Measurements from ENCODE around the gene COL5A3.

Gene COL5A3

DNA sequence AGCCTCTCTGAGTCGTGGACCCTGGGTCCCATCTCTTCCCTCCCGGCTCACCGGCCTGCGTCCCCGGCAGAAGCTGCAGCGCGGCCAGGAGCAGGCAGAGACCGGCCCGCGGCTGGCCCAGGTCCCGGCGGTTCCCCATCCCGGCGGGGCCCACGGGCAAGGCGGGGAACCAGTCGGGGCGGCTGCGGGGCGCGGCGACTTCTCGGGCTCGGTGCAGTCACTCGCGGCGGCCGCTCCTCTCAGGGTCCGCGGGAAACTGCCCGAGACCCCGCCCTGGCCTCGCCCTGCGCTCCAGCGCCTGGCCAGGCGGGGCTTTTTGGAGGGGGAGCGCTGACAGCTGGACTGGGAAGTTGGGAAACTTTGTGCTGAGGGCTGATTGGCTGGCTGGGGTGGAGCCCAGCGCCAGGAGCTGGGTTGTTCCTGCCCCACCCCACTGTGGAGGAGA is at the start of gene COL5A3:
Gene COL5A3 (minus strand): TSS at position 258 of the 445 bp plus-strand sequence. CDS start 119 bp downstream, at position 139.
- H3K4me3 ChIP-seq (ENCODE audit: low read depth, low read length) = peak within 1 kb of the TSS; percentile 16
- in situ Hi-C loops (cut with HindIII; ENCODE audit: low sequenced_read_pairs) = loop anchor here (5.0 kb wide), 1 partner anchor 78 kb away; no protein-coding TSS in a partner anchor
- DNase-seq (ENCODE audit: low read depth) = no peak
- TF ChIP-seq, protein P1, sequence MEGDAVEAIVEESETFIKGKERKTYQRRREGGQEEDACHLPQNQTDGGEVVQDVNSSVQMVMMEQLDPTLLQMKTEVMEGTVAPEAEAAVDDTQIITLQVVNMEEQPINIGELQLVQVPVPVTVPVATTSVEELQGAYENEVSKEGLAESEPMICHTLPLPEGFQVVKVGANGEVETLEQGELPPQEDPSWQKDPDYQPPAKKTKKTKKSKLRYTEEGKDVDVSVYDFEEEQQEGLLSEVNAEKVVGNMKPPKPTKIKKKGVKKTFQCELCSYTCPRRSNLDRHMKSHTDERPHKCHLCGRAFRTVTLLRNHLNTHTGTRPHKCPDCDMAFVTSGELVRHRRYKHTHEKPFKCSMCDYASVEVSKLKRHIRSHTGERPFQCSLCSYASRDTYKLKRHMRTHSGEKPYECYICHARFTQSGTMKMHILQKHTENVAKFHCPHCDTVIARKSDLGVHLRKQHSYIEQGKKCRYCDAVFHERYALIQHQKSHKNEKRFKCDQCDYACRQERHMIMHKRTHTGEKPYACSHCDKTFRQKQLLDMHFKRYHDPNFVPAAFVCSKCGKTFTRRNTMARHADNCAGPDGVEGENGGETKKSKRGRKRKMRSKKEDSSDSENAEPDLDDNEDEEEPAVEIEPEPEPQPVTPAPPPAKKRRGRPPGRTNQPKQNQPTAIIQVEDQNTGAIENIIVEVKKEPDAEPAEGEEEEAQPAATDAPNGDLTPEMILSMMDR (IDR thresholded peaks at IDR 0.05; ENCODE audit: low read depth, low read length, missing control alignments) = no peak

DNA sequence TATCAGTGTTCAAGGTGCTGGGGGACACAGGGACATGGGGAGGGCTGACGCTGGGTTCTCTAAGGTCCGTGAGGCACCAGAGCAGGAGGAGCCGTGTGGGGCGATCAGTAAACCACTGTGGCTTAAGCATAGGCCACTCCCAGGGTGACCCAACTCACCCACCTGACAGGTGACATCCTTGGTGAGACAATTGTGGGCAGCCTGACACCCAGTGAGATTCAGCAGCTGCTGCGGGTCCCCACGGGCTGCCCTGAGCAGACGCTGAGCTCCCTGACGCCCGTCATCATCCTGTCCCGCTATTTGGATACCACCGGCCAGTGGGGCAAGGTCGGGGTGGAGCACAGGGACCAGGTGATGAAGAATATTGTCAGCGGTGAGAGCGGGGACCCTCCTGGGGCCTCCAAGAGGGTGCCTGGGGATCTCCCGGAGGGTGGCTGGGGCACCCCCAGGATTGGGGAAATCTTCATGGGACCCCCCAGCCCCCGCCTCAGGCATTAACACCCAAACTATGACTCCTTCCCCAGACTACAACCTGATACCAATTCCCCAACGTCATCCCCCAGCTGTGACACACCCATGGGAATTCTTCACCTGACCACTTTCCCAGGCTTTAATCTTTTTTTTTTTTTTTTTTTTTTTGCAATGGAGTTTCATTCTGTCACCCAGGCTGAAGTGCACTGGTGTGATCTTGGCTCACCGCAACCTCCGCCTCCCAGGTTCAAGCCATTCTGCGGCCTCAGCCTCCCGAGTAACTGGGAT is 42.5 kb upstream of the COL5A3 start:
- H3K4me3 ChIP-seq (ENCODE audit: low read depth, low read length) = no peak overlapping the region
- TF ChIP-seq, protein P1 (IDR thresholded peaks at IDR 0.05; ENCODE audit: low read depth, low read length, missing control alignments) = no peak
- DNase-seq (ENCODE audit: low read depth) = no peak
- in situ Hi-C loops (cut with HindIII; ENCODE audit: low sequenced_read_pairs) = no loop called here

DNA sequence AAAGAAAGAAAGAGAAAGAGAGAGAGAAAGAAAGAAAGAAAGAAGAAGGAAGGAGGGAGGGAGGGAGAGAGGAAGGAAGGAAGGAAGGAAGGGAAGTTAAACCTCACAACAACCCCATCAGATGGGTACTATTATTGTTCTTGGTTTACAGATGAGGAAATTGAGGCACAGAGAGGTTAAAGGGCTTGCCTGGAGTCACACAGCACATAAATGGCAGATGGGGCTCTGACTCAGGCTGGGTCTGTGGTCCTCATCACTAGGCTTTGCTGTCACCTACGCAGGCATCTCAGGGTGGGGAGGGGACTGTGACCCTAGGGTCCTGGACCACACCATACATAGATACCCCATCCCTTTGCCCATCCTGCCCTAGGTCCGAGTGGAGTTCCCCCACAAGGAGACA is 39.3 kb upstream of the COL5A3 start:
- H3K4me3 ChIP-seq (ENCODE audit: low read depth, low read length) = no peak overlapping the region
- in situ Hi-C loops (cut with HindIII; ENCODE audit: low sequenced_read_pairs) = no loop called here
- TF ChIP-seq, protein P1 (IDR thresholded peaks at IDR 0.05; ENCODE audit: low read depth, low read length, missing control alignments) = no peak
- DNase-seq (ENCODE audit: low read depth) = no peak

DNA sequence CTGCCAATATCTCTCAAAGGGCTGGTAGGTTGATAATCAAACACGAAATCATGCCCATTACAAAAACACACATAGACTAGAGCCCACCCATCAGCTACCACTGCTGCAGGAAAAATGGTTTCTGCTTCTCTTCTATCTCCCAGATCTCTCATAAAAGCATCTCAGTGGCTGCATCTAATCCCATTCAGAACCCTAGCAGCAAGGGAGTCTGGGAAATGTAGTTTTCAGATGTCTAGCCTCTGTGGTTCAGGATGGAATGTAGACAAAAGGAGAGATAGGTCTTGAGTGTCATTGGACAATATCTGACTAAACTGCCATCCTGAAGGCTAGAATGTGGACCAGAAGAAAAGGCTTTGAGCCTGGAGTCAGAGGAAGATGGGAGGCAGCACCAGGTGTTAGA is 35.1 kb upstream of the COL5A3 start:
- in situ Hi-C loops (cut with HindIII; ENCODE audit: low sequenced_read_pairs) = no loop called here
- H3K4me3 ChIP-seq (ENCODE audit: low read depth, low read length) = no peak overlapping the region
- no peak for DNase-seq (ENCODE audit: low read depth)
- TF ChIP-seq, protein P1 (IDR thresholded peaks at IDR 0.05; ENCODE audit: low read depth, low read length, missing control alignments) = no peak

DNA sequence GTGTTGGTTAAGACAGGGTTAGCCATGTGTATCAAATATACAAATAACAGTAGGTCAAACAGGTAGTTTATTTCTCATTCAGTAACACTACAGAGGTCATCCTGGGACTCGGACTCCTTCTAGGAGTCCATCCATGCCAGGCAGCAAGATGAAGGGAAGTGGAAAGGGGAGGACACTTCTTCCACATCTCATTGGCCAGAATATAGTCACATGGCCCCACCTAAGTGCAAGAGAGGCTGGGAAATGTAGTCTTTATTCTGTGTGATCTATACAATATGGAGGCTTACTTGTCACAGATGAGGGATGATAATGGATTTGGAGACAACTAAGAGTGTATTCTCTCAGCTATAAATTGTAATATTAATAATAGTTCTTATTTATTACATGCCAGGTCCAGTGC is 34.1 kb upstream of the COL5A3 start:
- no peak overlapping the region for H3K4me3 ChIP-seq (ENCODE audit: low read depth, low read length)
- in situ Hi-C loops (cut with HindIII; ENCODE audit: low sequenced_read_pairs) = no loop called here
- TF ChIP-seq, protein P1 (IDR thresholded peaks at IDR 0.05; ENCODE audit: low read depth, low read length, missing control alignments) = no peak
- no peak for DNase-seq (ENCODE audit: low read depth)

DNA sequence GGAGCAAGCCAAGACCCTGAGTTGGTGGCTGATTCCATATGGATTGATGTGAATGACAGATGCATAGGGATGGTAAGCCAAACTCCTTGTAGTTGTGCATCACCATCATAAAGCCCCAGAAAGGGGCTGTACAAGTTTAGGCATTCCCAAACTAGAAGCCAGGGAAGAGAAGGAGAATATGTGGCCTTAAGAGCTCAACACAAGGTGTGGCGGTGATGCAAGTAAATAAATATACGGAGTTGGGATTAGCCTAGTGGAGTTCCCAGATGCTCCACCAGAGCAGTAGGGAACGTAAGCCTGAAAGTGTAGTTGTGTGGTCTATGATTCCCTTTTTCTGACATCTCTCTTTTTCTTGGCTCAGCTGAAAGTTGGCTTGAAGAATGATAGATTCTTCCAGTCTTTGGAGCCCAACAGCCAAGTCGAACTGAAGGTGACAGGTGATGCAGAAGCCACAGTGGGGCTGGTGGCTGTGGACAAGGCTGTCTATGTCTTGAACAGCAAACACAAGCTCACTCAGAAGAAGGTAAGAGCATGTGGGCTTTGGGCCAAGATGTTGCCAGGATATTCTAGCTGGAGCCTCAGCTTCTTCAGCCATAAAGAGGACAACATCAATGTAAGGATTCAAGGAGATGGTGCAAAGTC is 33.1 kb upstream of the COL5A3 start:
- DNase-seq (ENCODE audit: low read depth) = no peak
- H3K4me3 ChIP-seq (ENCODE audit: low read depth, low read length) = no peak overlapping the region
- in situ Hi-C loops (cut with HindIII; ENCODE audit: low sequenced_read_pairs) = no loop called here
- TF ChIP-seq, protein P1 (IDR thresholded peaks at IDR 0.05; ENCODE audit: low read depth, low read length, missing control alignments) = no peak

Data from astrocyte of the cerebellum (primary cell).